Measurements from ENCODE around the gene MRPS27. TPM values are rescaled to one million over a fixed set of nuclear protein-coding genes. Genes with fewer than 3 reads are reported as not detected.
A peak's percentile ranks its signal among the peaks of the same experiment; 100 is the strongest.

The MRPS27 gene
- total and polyA plus RNA-seq, 2 of the 13 experiments (the other 11 are each of a cell fraction or from before 2014, with no cell fraction given): 71.8 to 115 TPM

GRCh38 chr5:72244862-72245371 is 75.1 kb downstream of the MRPS27 start (continued):
- TF ChIP-seq, protein P1, sequence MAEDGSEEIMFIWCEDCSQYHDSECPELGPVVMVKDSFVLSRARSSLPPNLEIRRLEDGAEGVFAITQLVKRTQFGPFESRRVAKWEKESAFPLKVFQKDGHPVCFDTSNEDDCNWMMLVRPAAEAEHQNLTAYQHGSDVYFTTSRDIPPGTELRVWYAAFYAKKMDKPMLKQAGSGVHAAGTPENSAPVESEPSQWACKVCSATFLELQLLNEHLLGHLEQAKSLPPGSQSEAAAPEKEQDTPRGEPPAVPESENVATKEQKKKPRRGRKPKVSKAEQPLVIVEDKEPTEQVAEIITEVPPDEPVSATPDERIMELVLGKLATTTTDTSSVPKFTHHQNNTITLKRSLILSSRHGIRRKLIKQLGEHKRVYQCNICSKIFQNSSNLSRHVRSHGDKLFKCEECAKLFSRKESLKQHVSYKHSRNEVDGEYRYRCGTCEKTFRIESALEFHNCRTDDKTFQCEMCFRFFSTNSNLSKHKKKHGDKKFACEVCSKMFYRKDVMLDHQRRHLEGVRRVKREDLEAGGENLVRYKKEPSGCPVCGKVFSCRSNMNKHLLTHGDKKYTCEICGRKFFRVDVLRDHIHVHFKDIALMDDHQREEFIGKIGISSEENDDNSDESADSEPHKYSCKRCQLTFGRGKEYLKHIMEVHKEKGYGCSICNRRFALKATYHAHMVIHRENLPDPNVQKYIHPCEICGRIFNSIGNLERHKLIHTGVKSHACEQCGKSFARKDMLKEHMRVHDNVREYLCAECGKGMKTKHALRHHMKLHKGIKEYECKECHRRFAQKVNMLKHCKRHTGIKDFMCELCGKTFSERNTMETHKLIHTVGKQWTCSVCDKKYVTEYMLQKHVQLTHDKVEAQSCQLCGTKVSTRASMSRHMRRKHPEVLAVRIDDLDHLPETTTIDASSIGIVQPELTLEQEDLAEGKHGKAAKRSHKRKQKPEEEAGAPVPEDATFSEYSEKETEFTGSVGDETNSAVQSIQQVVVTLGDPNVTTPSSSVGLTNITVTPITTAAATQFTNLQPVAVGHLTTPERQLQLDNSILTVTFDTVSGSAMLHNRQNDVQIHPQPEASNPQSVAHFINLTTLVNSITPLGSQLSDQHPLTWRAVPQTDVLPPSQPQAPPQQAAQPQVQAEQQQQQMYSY (CRISPR knock-in tag; IDR thresholded peaks at IDR 0.05): peak; percentile 88
- TF ChIP-seq JARID2 (CRISPR knock-in tag; IDR thresholded peaks at IDR 0.05; ENCODE audit: insufficient replicate concordance) (no peak), CTCF (CRISPR knock-in tag; IDR thresholded peaks at IDR 0.05) (peak; percentile 58), CBX5 (CRISPR knock-in tag; IDR thresholded peaks at IDR 0.05; ENCODE audit: borderline replicate concordance) (no peak), ZNF691 (CRISPR knock-in tag; IDR thresholded peaks at IDR 0.05; ENCODE audit: borderline replicate concordance, low read depth) (no peak), GFI1 (CRISPR knock-in tag; IDR thresholded peaks at IDR 0.05; ENCODE audit: borderline replicate concordance) (no peak)

Data from HepG2 (cell line).